ENCODE measurements around the gene MXRA8. TPM values are rescaled to one million over a fixed set of nuclear protein-coding genes. Genes with fewer than 3 reads are reported as not detected.

The MXRA8 gene
- total RNA-seq, 2 experiments from 2014 or later: 0.92 to 0.98 TPM

DNA sequence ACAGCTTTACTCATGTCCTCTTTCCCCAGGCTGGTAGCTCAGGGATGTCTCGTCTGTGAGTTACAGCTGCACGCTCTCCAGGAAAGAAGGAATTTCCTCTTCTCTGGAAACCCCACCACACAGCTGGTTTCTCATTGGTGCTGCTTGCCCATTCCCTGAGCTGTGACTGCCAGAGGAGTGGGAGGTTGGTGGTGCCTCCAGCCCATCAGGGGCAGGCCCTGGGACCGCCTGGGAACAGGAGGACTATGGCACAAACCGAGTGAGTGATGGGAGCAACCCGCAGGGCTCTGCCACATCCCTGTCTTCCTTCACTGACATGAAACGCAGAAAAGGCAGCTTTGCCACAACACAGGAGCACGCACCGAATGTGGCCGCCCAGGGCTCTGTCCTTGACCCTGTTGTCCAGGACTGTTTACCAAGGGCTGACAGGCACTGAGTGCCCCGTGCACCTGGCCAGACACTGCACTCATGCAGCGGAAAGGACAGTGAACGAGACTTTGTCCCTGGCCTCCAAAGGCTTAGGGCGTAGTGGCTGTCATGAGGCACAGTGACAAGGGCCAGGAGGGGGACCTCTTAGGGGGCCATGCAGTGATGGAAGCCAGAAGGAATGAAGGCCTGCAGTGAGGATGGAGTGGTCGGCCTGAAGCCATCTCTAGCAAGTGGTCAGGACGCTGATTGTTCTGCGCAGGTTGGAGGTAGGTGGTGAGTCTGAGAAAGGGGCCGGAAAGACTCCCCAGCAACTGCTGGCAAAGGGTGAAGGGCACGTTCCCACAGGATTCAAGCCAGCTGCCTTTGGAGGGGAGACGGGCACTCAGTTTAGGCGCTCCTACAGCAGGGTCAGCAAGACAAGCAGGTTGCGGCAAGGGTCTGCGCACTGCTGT lies 42.5 kb upstream of the MXRA8 start:
- intact Hi-C loops (cut with micrococcal nuclease): no loop called here
- ChIA-PET POLR2A (interaction anchor here (0.7 to 4.9 kb wide), 13 partner anchors 9 to 230 kb away, joined by 3 to 48 read pairs (median 4); partner anchors contain the start of genes AURKAIP1 and VWA1), CTCF (interaction anchor here (1.0 to 2.1 kb wide), 3 partner anchors 15 to 33 kb away, joined by 3 to 12 read pairs (median 4); partner anchors contain the start of gene AURKAIP1)
- ATAC-seq (no peak), DNase-seq (no peak)
- Mint-ChIP-seq H3K27me3 (no peaks in the 10 kb centered on the region), H3K27ac (peak overlapping the region; percentile 88), H3K4me3 (peak overlapping the region; percentile 93), H3K4me1 (ENCODE audit: low read depth) (peaks cover 53% of the 10 kb centered on the region), H3K36me3 (ENCODE audit: low read depth) (peaks cover 64% of the 10 kb centered on the region), H3K9me3 (no peaks in the 10 kb centered on the region)
- TF ChIP-seq, protein P1, sequence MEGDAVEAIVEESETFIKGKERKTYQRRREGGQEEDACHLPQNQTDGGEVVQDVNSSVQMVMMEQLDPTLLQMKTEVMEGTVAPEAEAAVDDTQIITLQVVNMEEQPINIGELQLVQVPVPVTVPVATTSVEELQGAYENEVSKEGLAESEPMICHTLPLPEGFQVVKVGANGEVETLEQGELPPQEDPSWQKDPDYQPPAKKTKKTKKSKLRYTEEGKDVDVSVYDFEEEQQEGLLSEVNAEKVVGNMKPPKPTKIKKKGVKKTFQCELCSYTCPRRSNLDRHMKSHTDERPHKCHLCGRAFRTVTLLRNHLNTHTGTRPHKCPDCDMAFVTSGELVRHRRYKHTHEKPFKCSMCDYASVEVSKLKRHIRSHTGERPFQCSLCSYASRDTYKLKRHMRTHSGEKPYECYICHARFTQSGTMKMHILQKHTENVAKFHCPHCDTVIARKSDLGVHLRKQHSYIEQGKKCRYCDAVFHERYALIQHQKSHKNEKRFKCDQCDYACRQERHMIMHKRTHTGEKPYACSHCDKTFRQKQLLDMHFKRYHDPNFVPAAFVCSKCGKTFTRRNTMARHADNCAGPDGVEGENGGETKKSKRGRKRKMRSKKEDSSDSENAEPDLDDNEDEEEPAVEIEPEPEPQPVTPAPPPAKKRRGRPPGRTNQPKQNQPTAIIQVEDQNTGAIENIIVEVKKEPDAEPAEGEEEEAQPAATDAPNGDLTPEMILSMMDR (IDR thresholded peaks at IDR 0.05): no peak

DNA sequence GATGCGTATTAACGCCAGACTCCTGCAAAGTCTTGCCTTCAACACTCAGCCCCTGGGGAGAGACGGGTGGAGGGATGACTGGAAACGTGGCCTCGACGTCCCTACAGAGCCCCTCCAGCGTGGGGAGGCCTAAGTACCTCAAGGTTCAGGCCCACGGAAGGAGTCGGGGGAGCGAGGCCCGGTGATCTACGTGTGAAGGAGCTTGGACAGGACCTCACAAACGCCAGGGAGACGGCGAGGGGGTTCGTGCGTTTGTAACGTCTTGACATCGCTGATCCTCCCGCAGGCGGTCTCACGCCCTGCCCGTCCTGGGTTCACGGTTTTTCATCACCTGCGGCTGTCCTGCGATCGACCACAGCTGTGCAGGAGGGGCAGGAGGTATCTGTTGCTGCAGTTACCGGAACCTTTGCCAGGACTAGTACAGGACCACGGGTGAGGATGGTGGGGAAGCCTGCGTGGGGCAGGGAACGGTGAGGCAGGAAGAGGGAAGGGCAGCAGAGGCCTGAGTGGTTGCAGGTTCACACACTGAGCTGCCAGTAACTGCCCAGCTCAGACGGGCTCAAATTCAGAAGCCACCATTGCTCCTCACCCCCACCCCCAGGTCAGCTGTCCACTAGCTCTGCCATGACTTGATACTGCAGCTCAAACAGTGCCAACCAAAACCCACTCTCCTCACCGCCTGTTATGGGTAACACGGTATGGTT lies 41.7 kb upstream of the MXRA8 start:
- H3K4me1 Mint-ChIP-seq (ENCODE audit: low read depth): peaks cover 51% of the 10 kb centered on the region
- peak overlapping the region; percentile 88 for H3K27ac Mint-ChIP-seq
- peaks cover 64% of the 10 kb centered on the region for H3K36me3 Mint-ChIP-seq (ENCODE audit: low read depth)
- TF ChIP-seq, protein P1 (IDR thresholded peaks at IDR 0.05): no peak
- no peaks in the 10 kb centered on the region for H3K9me3 Mint-ChIP-seq
- ATAC-seq (no peak), DNase-seq (peak; percentile 31)
- POLR2A ChIA-PET: interaction anchor here (0.5 to 4.9 kb wide), 17 partner anchors 7 to 319 kb away, joined by 3 to 48 read pairs (median 4); partner anchors contain the start of genes AURKAIP1, MRPL20 and VWA1
- H3K4me3 Mint-ChIP-seq: peak overlapping the region; percentile 93
- intact Hi-C loops (cut with micrococcal nuclease): no loop called here
- CTCF ChIA-PET: interaction anchor here (1.0 to 2.1 kb wide), 7 partner anchors 11 to 105 kb away, joined by 3 to 12 read pairs (median 6); partner anchors contain the start of gene AURKAIP1
- no peaks in the 10 kb centered on the region for H3K27me3 Mint-ChIP-seq

DNA sequence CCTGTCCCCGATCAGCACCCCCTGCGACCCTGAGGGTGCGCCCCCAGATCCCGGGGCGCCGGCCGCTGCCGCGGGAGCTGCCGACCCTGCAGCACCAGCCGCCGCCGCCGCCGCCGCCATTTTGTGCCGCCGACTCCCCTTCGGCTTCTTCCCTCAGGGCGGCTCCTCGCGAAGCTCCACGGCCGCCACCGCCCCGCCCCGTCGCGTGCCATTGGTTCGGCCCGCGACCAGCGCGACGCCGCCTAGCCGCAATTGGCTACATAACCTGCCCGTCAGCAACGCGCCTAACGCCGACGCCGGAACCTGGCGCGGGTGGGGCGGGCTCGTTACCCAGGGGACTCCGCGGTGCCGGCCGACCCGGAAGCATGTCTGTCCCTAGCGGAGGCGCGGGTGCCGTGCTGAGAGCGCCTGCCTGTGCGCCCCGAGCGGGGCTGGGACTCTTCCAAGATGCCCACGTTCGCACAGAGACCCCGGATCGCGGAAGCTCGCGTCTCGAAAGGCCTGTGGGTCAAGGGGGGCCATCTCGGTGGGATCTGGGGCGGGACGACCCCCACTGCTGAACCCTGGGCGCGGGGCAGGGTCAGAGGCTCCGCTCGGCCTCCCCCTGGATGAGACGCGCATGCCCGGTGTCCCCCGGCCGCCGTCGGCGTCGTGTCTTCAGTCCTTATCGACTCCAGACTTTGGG lies 41.0 kb upstream of the MXRA8 start, which contains the start of gene CCNL2:
TSS of gene CCNL2 (minus strand) at position 149 of the 685 bp plus-strand sequence. CDS start at position 120, 29 bp downstream.
- H3K4me1 Mint-ChIP-seq (ENCODE audit: low read depth): peaks cover 48% of the 10 kb centered on the region

DNA sequence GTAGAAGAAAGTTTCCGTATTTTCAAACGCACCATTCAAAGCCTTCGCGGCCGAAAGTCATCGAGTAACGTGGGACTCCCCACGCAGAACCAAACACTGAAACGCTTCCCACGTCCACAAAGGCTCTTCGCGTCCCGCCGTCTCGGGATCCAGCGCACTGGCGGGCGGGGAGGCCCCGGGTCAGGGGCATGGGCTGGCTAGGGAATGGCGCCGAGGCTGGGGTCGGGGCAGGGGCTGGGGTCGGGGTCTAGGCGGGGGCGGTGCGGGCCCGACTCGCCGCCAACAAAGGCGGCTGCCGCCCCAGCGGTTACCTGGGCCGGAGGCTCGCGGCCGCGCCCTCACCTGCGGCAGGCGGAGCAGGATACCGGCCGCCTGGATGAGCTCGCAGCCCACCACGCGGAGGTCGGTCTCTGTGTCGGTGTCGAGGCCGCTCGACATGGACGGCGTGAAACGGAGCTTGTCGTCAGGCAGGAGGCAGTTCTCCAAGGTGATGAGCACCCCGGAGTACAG lies 40.4 kb upstream of the MXRA8 start:
- Mint-ChIP-seq H3K4me3 (peak overlapping the region; percentile 93), H3K36me3 (ENCODE audit: low read depth) (peaks cover 65% of the 10 kb centered on the region), H3K4me1 (ENCODE audit: low read depth) (peaks cover 49% of the 10 kb centered on the region), H3K27me3 (no peaks in the 10 kb centered on the region), H3K9me3 (no peaks in the 10 kb centered on the region), H3K27ac (peak overlapping the region; percentile 90)
- CTCF ChIA-PET: interaction anchor here (0.6 to 2.2 kb wide), 10 partner anchors 9 to 385 kb away, joined by 3 to 12 read pairs (median 6); partner anchors contain the start of genes AURKAIP1 and ISG15
- ATAC-seq (no peak), DNase-seq (peak; percentile 19)
- intact Hi-C loops (cut with micrococcal nuclease): no loop called here
- TF ChIP-seq, protein P1 (IDR thresholded peaks at IDR 0.05): no peak
- POLR2A ChIA-PET: interaction anchor here (0.6 to 4.9 kb wide), 12 partner anchors 9 to 129 kb away, joined by 3 to 48 read pairs (median 4); partner anchors contain the start of genes AURKAIP1, MRPL20 and VWA1

More for the DNA sequence above, 41.0 kb upstream of the MXRA8 start, which contains the start of gene CCNL2:
- TF ChIP-seq, protein P1 (IDR thresholded peaks at IDR 0.05): peak; percentile 54
- no peaks in the 10 kb centered on the region for H3K27me3 Mint-ChIP-seq
- ATAC-seq (peak; percentile 97), DNase-seq (peak; percentile 99)
- intact Hi-C loops (cut with micrococcal nuclease): no loop called here
- H3K9me3 Mint-ChIP-seq: no peaks in the 10 kb centered on the region
- H3K4me3 Mint-ChIP-seq: peak within 1 kb of the TSS; percentile 93
- CTCF ChIA-PET: interaction anchor here (0.6 to 2.2 kb wide), 11 partner anchors 9 to 386 kb away, joined by 3 to 12 read pairs (median 6); partner anchors contain the start of genes AURKAIP1 and ISG15
- H3K36me3 Mint-ChIP-seq (ENCODE audit: low read depth): peaks cover 62% of the 10 kb centered on the region
- POLR2A ChIA-PET: interaction anchor here (0.6 to 4.9 kb wide), 16 partner anchors 8 to 232 kb away, joined by 3 to 48 read pairs (median 4); partner anchors contain the start of genes AURKAIP1, MRPL20 and VWA1
- peak within 1 kb of the TSS; percentile 90 for H3K27ac Mint-ChIP-seq
